ENCODE measurements around the gene MACROD1. TPM values are rescaled to one million over a fixed set of nuclear protein-coding genes. Genes with fewer than 3 reads are reported as not detected.
A peak's percentile ranks its signal among the peaks of the same experiment; 100 is the strongest.

MACROD1 gene
- total RNA-seq, 1 donor from 2014 or later: 29.3 TPM

DNA sequence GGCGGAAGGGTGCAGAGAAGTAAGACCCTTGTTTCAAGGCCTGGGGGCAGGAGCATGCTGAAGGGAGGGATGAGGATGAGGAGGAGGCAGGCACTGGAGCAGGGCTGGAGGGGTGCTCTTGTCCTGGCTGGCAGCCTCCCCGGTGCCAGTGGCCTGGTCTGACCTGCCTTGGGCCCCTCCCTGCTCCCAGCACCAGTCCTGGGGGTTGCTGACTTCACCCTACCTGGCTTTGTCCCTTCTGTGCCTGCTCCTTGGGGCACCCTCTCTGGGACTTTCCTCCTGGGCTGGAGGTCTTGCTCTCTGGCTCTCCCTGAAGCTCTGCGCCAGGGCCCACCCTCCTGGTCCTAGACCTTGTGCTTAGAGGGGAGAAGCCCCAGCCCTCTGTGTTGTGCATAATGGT is 134.9 kb downstream of the MACROD1 start:
- DNase-seq: no peak

DNA sequence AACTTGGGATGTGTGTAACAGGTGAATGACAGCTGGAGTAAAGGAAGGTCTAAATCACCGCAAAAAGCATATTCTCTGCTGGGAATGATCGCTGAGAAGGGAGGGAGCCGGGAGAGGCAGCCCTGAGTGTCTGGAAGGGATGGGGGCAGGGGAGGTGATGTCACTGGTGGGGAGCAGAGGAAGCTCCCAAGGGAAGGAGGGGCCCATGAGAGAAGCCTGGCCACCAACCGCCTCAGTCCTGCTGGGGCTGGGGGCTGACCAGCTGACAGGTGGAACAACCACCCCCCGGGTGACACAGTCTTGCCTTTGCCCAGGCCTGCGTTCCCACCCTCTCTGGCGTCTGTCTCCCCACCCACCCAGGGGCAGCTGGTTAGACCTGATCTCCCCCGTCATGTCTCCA is 136.1 kb downstream of the MACROD1 start:
- no peak for DNase-seq

DNA sequence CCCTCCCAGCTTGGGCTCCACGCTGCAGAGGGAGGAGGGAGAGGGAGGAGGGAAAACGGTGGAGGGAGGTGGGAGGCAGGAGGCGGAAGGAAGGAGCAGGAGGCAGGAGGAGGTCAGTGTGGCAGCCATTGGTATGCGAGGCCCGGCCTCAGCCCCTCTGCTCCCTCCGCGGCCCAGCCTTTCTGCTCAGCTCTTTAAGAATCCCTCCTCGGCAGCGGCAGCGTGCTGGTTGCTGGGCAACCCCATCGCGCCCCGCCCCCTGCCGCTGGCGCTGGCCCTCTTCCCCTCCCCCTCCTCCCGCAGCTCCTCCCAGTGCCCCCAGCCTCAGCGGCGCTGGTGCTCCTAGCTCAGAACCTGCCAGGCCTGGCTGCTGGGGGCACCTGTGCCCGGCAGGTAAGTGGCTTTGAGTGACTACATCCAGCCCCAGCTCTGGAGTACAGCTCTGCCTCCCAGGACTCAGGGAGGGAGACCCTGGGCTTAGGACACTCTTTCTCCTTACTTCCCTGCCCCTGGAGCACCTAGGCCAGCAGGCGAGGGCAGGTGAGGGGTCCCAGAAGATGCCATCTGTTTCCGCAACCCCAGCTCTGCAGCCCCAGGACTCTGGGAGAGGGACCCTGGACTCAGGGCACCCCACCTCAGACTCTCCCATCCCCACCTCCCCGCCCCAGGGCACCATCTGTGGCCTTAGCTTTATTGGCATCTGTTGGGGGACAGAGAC is 137.4 kb downstream of the MACROD1 start:
- peak; percentile 16 for DNase-seq

DNA sequence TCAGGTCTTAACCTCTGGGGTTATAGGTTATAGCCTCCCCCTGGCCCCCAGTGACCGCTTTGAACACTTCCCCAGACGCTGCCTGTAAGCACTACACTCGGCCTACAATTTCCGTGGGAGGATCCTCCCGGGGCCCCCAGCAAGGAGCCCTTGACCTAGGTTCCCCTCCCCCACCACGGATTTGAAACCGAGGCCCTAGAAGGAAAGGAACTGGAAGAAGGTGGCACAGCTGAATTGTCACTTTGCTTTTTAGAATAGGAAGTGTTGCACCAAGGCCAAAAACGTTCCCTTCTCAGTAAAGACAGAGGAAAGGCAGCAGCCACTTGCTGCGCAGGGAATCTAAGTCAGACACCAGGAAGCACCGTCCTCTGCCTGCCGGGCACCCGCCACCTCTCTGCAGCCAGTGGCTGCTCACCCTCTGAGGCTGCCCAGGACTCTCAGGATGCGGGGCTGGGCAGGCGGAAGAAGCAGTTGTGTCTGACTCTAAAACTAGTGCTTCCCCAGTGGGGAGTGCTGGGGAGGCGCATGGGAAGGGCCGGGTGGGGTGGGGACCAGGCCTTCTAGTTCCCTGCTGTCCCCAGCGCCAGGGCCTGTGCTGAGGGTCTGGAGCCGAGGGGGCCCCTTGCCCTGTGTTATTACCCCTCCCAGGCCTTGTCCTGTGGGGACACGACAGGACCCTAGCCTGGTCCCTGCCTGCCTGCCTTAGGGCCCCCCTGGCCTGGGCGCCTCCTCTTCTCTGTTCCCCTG is 138.1 kb downstream of the MACROD1 start:
- DNase-seq: no peak

DNA sequence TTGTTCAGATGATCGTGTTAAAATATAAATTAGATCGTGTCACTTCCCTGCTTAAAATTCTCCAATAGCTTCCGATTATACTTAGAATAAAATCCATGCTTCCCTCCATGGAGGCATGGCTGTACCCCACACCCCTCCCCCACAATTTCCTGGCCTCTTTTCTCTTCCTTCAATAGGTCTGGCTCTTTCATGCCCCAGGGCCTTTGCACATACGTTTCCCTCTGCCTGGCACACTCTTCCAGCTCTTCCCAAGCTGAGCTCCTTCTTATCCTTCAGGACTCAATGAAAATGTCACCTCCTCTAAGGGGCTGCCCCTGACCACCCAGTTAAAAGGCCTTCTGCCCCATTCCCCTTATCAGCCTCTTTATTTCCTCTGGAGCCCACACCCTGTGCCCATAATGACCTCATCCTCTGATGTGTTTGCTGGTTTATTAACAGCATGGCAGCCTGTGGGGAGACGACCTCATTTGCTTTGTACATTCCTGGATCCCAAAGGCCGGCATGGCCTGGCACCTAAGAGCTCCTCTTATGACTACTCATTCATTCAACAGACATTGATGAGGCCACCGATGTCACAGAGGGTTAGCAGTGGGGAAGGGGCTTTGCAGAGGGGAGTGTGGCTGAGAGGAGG is 139.2 kb downstream of the MACROD1 start:
- DNase-seq: no peak

DNA sequence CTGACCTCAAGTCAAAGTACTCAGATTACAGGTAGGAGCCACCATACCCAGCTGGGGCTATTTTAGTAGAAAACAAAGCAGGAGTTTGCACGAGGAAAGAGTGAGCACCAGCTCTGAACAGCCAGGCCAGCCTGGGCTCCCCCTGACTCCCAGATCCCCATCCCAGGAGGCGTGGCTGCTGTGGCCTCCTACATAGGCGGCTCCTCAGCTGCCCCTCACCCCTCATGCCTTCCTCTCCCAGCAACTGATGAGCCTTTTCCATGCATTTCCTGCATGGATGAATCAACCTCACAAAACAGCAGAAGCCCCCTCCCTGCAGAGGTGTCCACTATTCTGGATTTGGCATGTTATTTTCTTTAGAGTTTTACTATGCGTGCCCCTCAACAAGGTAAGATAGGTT is 140.7 kb downstream of the MACROD1 start:
- DNase-seq: peak; percentile 41

DNA sequence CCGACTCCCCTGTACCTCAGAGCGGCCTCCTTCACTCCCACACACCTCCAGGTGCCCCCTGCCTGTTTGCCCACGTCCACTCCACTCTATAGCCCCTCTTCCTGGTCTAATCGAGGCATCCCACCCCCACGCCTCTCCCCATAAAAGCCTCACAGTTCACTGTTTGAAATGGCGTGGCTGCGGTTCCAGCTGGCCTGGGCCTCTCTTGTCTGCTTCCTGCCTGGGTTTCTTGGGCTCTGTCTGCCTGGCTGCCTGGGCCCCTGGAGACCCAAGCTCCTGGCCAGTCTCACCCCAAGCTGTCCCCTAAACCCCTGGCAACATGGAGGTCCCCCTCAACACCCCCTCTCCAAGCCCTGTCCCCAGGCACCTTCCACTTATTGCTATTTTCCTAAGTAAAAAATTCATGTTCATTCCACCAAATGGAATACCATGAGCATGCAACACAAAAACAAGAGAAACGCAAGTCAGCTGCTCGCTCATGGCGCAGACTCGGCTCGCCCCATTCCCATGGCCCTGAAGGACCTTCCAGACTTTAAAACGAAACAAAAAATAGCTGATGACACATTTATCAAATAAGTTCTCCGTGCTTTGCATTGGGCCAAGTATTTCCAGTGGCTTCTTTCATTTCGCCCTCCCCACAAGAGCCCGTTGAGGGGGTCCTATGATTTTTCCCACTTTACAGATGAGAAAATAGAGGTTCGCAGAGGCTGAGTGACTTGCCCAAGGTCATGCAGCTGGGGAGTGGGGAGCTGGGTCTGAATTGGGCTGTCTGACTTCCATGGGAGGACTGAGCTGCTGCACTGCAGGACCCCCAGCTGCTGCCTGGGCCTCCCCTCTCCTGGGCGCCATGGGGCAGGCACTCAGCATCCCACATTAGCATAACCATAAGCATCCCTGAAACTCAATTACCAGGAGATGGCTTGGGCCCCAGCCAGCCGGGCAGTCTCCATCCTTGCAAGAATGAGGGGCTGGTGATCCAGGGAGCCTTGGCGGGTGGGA is 141.9 kb downstream of the MACROD1 start:
- no peak for DNase-seq

DNA sequence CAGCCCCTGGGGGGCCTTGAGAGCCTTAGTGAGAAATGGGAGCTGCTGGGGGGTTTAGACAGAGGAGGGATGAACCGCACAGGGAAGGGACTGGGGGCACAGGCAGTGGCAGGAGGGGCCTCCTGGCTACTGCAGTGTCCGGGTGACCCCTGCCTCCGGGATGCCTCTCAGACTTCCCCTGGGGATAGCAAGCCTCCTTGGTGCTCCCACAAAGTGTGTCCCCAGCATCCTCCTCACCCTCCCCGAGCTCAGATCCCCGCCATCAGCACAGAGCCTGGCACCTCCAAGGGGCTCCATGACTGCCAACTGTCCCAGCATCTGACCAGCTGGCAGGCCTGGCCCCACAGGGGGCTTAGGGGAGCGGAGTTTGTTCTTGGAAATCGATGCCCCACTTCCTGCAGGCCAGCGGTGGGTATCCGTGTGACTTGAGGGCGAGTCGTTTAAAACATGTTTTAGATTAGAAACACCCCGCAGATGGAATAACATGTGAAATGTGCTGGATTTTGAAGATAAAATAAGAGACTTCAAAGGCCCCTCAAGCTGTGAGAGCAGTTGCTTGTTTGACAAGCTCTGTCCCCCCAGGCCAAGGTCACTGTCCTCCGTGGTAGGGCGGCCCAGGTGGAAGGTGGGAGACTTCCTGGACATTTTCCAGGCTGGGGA is 143.7 kb downstream of the MACROD1 start:
- no peak for DNase-seq

DNA sequence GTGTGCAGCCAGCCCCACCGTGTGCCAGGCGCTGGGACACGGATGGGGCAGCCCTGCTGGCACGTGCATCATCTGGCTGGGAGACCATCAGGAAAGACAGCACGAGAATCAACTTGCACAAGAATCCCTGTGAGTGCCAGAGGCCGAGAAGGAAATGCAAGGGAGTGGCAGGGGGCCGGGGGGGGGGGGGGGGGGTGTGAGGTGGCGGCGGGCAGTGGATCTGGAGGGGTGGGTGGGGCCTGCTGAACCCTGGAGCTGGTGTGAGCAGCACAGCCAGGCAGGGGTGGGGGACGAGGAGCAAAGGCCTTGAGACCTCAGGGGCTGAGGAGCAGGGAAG is 144.2 kb downstream of the MACROD1 start:
- DNase-seq: no peak

DNA sequence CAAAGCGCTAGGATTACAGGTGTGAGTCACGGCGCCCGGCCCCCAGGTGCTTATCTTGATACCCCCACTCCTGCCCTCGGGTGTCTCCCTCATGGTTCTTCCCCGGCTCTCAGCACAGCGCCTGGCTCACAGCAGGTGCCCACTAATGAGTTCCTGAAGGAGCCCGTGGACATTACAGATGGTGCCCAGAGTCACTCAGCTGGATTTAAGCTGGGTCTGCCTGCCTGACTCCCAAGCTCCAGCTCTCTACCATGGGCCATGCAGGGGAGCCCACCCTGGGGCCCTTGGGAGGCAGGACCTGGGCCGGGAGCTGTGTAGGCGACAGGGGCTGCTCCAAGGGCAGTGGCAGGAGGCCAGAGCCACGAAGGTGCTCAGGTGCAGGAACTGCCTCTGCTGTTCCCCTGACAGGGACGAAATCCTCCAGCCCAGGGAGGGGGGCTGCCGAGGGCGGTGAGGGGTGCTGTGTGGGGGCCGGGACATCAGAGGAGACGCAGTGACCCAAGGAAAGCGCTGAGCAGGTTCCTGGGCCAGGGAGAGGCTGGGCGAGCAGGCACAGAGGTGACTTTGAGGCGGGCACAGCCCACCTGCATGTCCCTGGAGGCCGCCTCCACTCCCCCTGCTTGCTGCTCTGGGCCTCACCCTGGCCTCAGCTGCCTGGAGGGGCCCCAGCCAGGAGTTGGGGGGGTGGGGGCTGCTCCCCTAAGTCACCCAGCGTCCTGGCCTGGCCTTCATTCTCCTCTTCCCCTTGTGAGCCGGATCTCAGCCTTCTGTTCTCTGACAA is 144.7 kb downstream of the MACROD1 start:
- no peak for DNase-seq

DNA sequence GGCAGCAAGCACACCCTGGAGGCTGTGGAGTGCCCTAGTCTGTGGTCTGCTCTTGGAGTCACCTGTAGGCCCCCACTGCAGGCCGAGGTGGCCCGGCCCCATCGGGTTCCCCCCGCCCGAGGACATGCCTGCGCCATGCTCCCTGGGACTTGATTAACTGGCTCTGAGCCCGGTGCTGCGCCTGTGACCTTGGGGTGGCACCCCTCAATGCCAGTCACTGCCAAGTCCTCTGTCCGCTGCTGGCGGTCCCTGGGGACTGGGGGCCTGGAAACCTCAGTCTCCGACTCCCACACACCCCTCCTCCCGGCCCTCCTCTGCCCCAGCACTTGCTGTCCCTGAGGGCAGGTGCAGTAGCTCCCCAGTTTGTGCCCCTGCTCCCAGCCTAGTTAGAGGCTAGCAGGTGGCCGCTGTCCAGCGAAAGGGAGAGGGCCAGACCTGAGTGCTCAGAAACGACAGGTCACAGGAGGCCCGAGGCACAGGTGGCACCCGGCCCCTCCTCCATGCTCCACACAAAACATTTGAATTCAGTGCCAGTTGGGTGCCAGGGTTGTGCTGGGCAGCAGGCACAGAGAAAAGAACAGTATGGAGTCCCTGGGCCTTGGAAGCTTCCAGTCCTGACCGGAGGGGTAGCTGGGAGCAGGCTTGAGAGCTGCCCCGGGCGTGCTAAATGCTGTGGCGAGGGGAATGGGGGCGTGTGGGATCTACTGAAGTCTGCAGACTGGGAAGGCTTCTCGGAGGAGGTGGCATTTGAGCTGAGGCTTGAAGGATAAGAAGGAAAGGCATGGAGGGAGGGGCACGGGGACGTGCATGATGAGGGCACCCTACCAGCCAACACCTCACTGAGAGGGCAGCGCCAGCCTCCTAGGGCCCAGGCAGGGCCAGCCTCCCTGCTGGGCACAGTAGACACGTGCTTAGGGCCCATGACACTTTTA is 146.5 kb downstream of the MACROD1 start:
- no peak for DNase-seq

DNA sequence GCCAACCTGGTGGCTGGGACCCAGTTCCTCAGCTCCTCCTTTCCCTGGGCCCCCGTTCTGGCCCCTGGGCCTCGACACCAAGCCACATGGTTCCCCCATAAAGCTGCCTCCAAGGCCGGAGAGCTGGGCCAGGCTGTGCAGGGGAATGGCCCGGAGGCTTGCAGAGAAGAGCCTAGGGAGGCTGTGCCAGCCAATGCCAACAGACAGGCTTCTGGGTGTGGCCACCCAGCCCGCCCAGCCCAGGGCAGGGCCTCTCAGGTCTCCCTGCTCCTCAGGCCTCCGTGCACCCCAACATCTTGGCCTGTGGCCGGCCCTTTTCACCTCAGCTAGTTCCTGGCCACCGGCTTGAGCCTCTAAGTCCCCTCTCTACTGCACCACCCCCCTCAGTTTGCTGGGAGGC is 147.6 kb downstream of the MACROD1 start:
- no peak for DNase-seq

DNA sequence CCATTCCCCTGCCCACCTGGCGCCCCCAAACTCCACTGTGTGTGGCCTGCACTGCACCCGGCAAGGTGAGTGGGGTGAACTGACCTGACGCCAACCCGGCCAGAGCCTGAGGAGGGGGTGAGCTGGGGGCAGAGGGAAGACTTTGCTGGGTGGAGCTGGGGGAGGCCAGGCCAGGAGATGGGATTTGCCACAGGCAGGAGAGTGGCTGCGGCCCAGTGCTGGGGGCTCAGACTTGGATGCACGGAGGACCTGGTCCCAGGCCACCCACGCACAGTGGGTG is 148.0 kb downstream of the MACROD1 start:
- no peak for DNase-seq

DNA sequence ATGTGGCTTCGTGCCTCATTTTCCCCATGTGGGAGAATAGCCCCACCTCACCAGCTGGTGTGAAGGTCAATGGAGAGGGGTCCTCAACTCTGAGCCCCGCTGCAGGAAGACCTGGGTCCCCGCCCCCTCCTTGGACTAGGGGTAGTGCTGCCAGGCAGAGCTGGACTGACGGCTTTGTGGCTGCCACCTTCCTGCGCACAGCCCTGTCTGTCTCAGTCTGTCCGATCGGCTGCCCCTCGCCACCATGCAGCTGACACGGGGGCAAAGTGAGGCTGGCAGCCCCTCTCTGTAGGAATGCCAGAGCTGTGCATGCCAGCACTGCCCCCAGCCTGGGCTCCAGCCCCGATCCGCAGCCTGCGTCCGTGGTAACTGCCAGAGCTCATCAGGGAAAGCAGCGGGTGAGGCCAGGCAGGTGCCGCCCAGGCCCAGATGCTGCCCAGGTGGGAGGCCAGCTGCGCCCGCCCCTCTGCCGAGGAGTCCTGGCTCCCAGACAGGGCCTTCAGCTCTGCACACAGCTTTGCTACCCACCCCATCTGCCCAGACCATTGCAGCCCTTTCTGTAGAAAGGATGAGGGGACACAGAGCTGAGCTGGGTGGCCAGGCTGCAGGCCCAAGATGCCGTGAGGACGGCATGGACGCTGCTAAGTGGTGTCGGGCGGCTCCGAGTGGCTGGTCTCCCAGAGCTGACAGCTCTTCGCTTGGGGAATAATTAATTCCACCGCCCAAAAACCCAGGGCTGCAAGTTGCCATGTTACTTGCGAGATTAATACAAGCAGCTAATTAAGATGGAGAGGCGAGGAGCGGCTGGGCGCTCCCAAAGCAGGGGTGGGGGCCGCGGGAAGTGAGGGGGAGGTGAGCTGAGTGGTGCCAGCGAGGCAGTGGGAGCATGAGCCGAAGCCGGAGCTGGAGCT is 149.7 kb downstream of the MACROD1 start:
- no peak for DNase-seq

DNA sequence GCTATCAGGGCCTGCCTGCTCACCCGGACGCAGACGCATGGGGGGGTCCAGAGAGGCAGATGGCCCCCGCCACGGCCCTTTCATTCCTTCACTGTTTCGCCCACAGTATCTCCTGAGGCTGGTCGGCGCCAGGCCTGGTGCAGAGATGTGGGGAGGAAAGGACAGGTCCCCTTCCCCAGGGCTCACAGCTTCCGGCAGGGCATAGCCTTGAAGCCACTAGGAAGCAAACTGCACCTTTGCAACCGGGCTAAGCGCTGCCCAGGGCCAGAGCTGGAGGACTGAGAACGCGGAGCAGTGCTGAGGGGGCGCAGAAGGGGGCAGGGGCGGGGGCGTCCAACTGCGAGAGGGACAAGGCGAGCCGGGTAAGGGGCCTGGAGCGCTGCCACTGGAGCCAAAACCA is 150.4 kb downstream of the MACROD1 start:
- no peak for DNase-seq

DNA sequence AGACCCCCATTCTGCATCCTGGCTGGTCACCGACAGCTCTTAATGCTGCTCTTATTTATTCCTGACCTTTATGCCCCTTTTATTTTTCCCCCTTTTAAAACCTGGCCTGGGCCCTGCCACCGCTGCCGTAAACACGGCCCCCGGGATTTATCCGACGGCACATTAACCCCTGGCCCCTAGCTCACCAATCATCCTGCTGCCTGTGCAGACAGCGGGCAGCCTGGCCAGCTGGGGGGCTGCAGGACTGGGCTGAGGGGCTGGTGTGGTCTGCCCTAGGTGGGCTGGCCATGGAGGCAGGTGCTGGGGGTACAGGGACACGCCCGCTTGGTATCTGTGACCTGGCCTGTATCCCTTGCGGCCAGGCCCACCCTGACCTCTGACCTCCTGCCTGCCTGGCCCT is 151.6 kb downstream of the MACROD1 start:
- DNase-seq: no peak

DNA sequence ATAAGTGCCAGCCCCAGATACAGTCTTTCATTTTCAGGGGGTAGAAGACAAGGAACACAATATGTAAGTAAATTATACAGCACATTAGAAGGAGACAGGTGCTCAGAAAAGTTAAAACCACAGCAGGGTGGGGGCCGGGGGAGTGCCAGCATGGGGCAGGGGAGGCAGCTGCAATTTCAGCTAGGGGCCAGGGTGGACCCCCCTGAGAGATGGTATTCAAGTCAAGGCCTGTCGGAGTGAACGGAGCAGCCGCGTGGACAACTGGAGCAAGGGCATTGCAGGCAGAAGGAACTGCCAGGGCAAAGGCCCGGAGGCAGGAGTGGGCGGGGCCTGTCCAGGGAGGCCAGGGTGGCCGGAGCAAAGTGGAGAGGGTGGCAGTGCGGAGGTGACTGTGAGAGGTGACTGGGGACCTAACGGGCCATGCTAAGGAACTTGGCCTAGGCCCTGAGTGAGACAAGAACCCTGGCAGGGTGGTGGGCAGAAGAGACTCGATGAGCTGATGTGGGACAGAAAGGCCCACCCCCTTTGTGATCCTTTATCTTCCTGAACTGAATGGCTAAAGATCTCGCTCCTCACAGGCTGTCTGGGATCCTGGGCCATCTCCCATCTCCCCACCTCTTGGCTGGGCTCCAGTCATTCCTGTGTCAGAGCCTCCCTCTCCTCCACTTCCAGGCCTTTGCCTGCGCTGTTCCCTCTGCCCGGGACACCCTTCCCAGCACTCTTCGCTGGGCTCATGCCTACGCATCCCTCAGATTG is 152.6 kb downstream of the MACROD1 start:
- no peak for DNase-seq

DNA sequence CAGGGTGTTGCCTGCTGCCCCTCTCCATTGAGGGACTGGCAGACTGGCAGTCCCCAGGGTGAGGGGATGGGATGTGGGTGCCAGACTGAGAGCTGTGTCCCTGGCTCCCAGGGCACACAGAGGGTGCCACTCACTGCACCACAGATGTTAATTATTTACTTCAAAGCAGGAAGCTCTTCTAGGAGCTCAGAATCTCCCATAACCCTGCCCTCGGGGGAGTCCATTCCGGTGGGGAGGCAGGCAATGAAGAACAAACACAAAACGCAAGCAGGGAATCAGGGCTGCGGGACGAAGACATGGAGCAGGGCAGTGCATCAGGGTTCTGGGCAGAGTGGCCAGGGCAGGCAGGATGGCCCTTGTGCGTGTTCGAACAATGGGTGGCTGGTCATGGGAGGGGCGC is 154.5 kb downstream of the MACROD1 start:
- DNase-seq: no peak

DNA sequence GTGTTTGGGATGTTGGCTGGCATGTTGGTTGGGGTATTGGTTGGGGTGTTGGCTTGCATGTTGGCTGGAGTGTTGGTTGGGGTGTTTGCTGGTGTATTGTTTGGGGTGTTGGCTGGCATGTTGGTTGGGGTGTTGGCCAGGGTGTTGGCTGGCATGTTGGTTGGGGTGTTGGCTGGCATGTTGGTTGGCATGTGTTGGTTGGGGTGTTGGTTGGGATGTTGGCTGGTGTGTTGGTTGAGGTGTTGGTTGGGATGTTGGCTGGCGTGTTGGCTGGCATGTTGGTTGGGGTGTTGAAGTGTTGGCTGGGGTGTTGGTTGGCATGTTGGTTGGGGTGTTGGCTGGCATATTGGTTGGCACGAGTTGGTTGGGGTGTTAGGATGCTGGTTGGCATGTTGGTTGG is 155.1 kb downstream of the MACROD1 start:
- no peak for DNase-seq

Measured in dermis blood vessel endothelial cell (primary cell).